ENCODE data around the gene PAIP1. TPM values are rescaled to one million over a fixed set of nuclear protein-coding genes. Genes with fewer than 3 reads are reported as not detected.

Gene PAIP1
- total and polyA plus RNA-seq, 4 experiments from 2014 or later: 36.0 to 48.9 (median 43.0) TPM

GRCh38 chr5:43530648-43531047, 26.2 kb downstream of the PAIP1 start:
- peaks cover 0 to 13% (median 5%) of the 10 kb centered on the region in 4 donors for H3K4me1 Mint-ChIP-seq
- Histone ChIP-seq H3K27me3 (ENCODE audit: insufficient read depth, low read length) (no peaks in the 10 kb centered on the region), H3K27ac (ENCODE audit: low read depth, low read length) (no peak overlapping the region), H3K4me3 (ENCODE audit: low read length in 2 of 2) (no peak overlapping the region), H3K36me3 (ENCODE audit: insufficient read depth, low read length) (peaks cover 51% of the 10 kb centered on the region), H3K9me3 (ENCODE audit: control insufficient read depth in 1 of 2, low read length in 2 of 2) (no peaks in the 10 kb centered on the region), H3K4me1 (ENCODE audit: insufficient read depth, low read length) (no peaks in the 10 kb centered on the region)
- DNase-seq: no peak
- no peak overlapping the region for H3K27ac Mint-ChIP-seq
- ChIA-PET POLR2A (ENCODE audit: partially characterized antibody) (no interaction called here), CTCF (ENCODE audit: partially characterized antibody) (no interaction called here)
- H3K4me3 Mint-ChIP-seq: no peak overlapping the region
- H3K36me3 Mint-ChIP-seq: peaks cover 61 to 69% of the 10 kb centered on the region in 2 donors
- intact Hi-C loops (cut with micrococcal nuclease): no loop called here
- no peaks in the 10 kb centered on the region for H3K27me3 Mint-ChIP-seq
- H3K9me3 Mint-ChIP-seq: no peaks in the 10 kb centered on the region

GRCh38 chr5:43523662-43524072, 33.2 kb downstream of the PAIP1 start:
- Histone ChIP-seq H3K36me3 (ENCODE audit: insufficient read depth, low read length) (peaks cover 23% of the 10 kb centered on the region), H3K9me3 (ENCODE audit: control insufficient read depth in 1 of 2, low read length in 2 of 2) (no peaks in the 10 kb centered on the region), H3K27me3 (ENCODE audit: insufficient read depth, low read length) (no peaks in the 10 kb centered on the region), H3K27ac (ENCODE audit: low read depth, low read length) (no peak overlapping the region), H3K4me3 (ENCODE audit: low read length in 2 of 2) (no peak overlapping the region), H3K4me1 (ENCODE audit: insufficient read depth, low read length) (no peaks in the 10 kb centered on the region)
- Mint-ChIP-seq H3K4me1 (peaks cover 0 to 6% (median under 1%) of the 10 kb centered on the region in 4 donors), H3K9me3 (no peaks in the 10 kb centered on the region), H3K4me3 (no peak overlapping the region), H3K27ac (peak overlapping the region in 2 of 7 donors; percentile 31 to 32), H3K27me3 (no peaks in the 10 kb centered on the region), H3K36me3 (peaks cover 39 to 43% of the 10 kb centered on the region in 2 donors)
- ChIA-PET CTCF (ENCODE audit: partially characterized antibody) (interaction anchor here (0.8 kb wide), 1 partner anchor 40 kb away, joined by 3 read pairs; the partner anchor contains the start of gene TMEM267), POLR2A (ENCODE audit: partially characterized antibody) (interaction anchor here (1.3 to 2.0 kb wide), 2 partner anchors 32 to 40 kb away, joined by 6 to 9 read pairs; partner anchors contain the start of gene TMEM267)
- intact Hi-C loops (cut with micrococcal nuclease): no loop called here
- DNase-seq: no peak

GRCh38 chr5:43520615-43521014, 36.3 kb downstream of the PAIP1 start:
- H3K27ac Mint-ChIP-seq: peak overlapping the region in 2 of 7 donors; percentile 3 to 44
- Histone ChIP-seq H3K4me3 (ENCODE audit: low read length in 2 of 2) (no peak overlapping the region), H3K4me1 (ENCODE audit: insufficient read depth, low read length) (peaks cover 4% of the 10 kb centered on the region), H3K9me3 (ENCODE audit: control insufficient read depth in 1 of 2, low read length in 2 of 2) (no peaks in the 10 kb centered on the region), H3K36me3 (ENCODE audit: insufficient read depth, low read length) (peaks cover 14% of the 10 kb centered on the region), H3K27ac (ENCODE audit: low read depth, low read length) (no peak overlapping the region), H3K27me3 (ENCODE audit: insufficient read depth, low read length) (no peaks in the 10 kb centered on the region)
- peaks cover 24% of the 10 kb centered on the region in 2 donors for H3K36me3 Mint-ChIP-seq
- H3K4me3 Mint-ChIP-seq: no peak overlapping the region
- CTCF ChIA-PET (ENCODE audit: partially characterized antibody): no interaction called here
- intact Hi-C loops (cut with micrococcal nuclease): no loop called here
- H3K4me1 Mint-ChIP-seq: peaks cover 3 to 10% (median 4%) of the 10 kb centered on the region in 4 donors
- POLR2A ChIA-PET (ENCODE audit: partially characterized antibody): interaction anchor here (1.2 kb wide), 1 partner anchor 36 kb away, joined by 3 read pairs; no protein-coding TSS in a partner anchor
- no peaks in the 10 kb centered on the region for H3K27me3 Mint-ChIP-seq
- no peak for DNase-seq
- no peaks in the 10 kb centered on the region for H3K9me3 Mint-ChIP-seq

- no peaks in the 10 kb centered on the region for H3K27me3 ChIP-seq (ENCODE audit: insufficient read depth, low read length)
- Mint-ChIP-seq H3K36me3 (peaks cover 0 to 5% of the 10 kb centered on the region in 2 donors), H3K27me3 (no peaks in the 10 kb centered on the region), H3K4me1 (peaks cover 23 to 35% (median 28%) of the 10 kb centered on the region in 4 donors), H3K4me3 (peak overlapping the region; percentile 90 to 97 (median 94)), H3K27ac (peak overlapping the region; percentile 17 to 98 (median 95)), H3K9me3 (no peaks in the 10 kb centered on the region)
- intact Hi-C loops (cut with micrococcal nuclease): loop anchor here (1.0 to 2.0 kb wide), 5 partner anchors 31 to 394 kb away; partner anchors contain the start of genes HMGCS1, NNT and PAIP1
- DNase-seq: no peak
- H3K9me3 ChIP-seq (ENCODE audit: control insufficient read depth in 1 of 2, low read length in 2 of 2): no peaks in the 10 kb centered on the region
- H3K36me3 ChIP-seq (ENCODE audit: insufficient read depth, low read length): no peaks in the 10 kb centered on the region
- ChIA-PET CTCF (ENCODE audit: partially characterized antibody) (interaction anchor here (0.9 to 2.2 kb wide), 2 partner anchors 30 to 31 kb away, joined by 3 to 19 read pairs; partner anchors contain the start of gene TMEM267), POLR2A (ENCODE audit: partially characterized antibody) (interaction anchor here (0.7 to 4.8 kb wide), 8 partner anchors 10 to 520 kb away, joined by 3 to 112 read pairs (median 6); partner anchors contain the start of genes HMGCS1, NNT and TMEM267)
- peaks cover 25% of the 10 kb centered on the region for H3K4me1 ChIP-seq (ENCODE audit: insufficient read depth, low read length)
- peak overlapping the region; percentile 76 for H3K27ac ChIP-seq (ENCODE audit: low read depth, low read length)
- peak overlapping the region; percentile 54 to 92 for H3K4me3 ChIP-seq (ENCODE audit: low read length in 2 of 2)
These were observed 41.2 kb downstream of the PAIP1 start for GRCh38 chr5:43515678-43516048.

GRCh38 chr5:43514816-43515677, 41.8 kb downstream of the PAIP1 start, which contains the start of gene C5orf34:
TSS of gene C5orf34 (minus strand) at chr5:43515148. CDS start at chr5:43509339, 5,809 bp downstream.
- ChIA-PET POLR2A (ENCODE audit: partially characterized antibody) (interaction anchor here (0.6 to 4.8 kb wide), 15 partner anchors 11 to 624 kb away, joined by 3 to 112 read pairs (median 4); partner anchors contain the start of genes HMGCS1, NNT, TMEM267 and ZNF131), CTCF (ENCODE audit: partially characterized antibody) (interaction anchor here (0.9 to 2.2 kb wide), 2 partner anchors 29 to 31 kb away, joined by 3 to 19 read pairs; partner anchors contain the start of gene TMEM267)
- peaks cover 25% of the 10 kb centered on the region for H3K4me1 ChIP-seq (ENCODE audit: insufficient read depth, low read length)
- H3K4me3 ChIP-seq (ENCODE audit: low read length in 2 of 2): peak within 1 kb of the TSS; percentile 54 to 92
- no peaks in the 10 kb centered on the region for H3K27me3 ChIP-seq (ENCODE audit: insufficient read depth, low read length)
- no peaks in the 10 kb centered on the region for H3K9me3 Mint-ChIP-seq
- peak within 1 kb of the TSS; percentile 90 to 97 (median 94) for H3K4me3 Mint-ChIP-seq
- peaks cover 0 to 5% of the 10 kb centered on the region in 2 donors for H3K36me3 Mint-ChIP-seq
- H3K27ac ChIP-seq (ENCODE audit: low read depth, low read length): peak within 1 kb of the TSS; percentile 76
- no peaks in the 10 kb centered on the region for H3K27me3 Mint-ChIP-seq
- peak within 1 kb of the TSS; percentile 90 to 98 (median 95) for H3K27ac Mint-ChIP-seq
- H3K36me3 ChIP-seq (ENCODE audit: insufficient read depth, low read length): no peaks in the 10 kb centered on the region
- peak; percentile 90 to 93 (median 91) for DNase-seq
- H3K9me3 ChIP-seq (ENCODE audit: control insufficient read depth in 1 of 2, low read length in 2 of 2): no peaks in the 10 kb centered on the region
- H3K4me1 Mint-ChIP-seq: peaks cover 22 to 35% (median 27%) of the 10 kb centered on the region in 4 donors
- intact Hi-C loops (cut with micrococcal nuclease): loop anchor here (1.0 to 2.0 kb wide), 5 partner anchors 31 to 394 kb away; partner anchors contain the start of genes HMGCS1, NNT and PAIP1

GRCh38 chr5:43514471-43514815, 42.4 kb downstream of the PAIP1 start:
- Mint-ChIP-seq H3K9me3 (no peaks in the 10 kb centered on the region), H3K27me3 (no peaks in the 10 kb centered on the region), H3K4me1 (peaks cover 22 to 35% (median 27%) of the 10 kb centered on the region in 4 donors), H3K36me3 (peaks cover 0 to 5% of the 10 kb centered on the region in 2 donors), H3K4me3 (peak overlapping the region; percentile 90 to 97 (median 94)), H3K27ac (peak overlapping the region; percentile 90 to 98 (median 95))
- no peaks in the 10 kb centered on the region for H3K36me3 ChIP-seq (ENCODE audit: insufficient read depth, low read length)
- no peaks in the 10 kb centered on the region for H3K27me3 ChIP-seq (ENCODE audit: insufficient read depth, low read length)
- no peak for DNase-seq
- CTCF ChIA-PET (ENCODE audit: partially characterized antibody): interaction anchor here (2.2 kb wide), 1 partner anchor 30 kb away, joined by 19 read pairs; the partner anchor contains the start of gene TMEM267
- H3K27ac ChIP-seq (ENCODE audit: low read depth, low read length): peak overlapping the region; percentile 76
- H3K4me3 ChIP-seq (ENCODE audit: low read length in 2 of 2): peak overlapping the region; percentile 54 to 92
- peaks cover 25% of the 10 kb centered on the region for H3K4me1 ChIP-seq (ENCODE audit: insufficient read depth, low read length)
- intact Hi-C loops (cut with micrococcal nuclease): loop anchor here (2.0 kb wide), 1 partner anchor 88 kb away; the partner anchor contains the start of gene NNT
- POLR2A ChIA-PET (ENCODE audit: partially characterized antibody): interaction anchor here (0.6 to 4.8 kb wide), 12 partner anchors 30 to 624 kb away, joined by 3 to 112 read pairs (median 4); partner anchors contain the start of genes HMGCS1, NNT, TMEM267 and ZNF131
- H3K9me3 ChIP-seq (ENCODE audit: control insufficient read depth in 1 of 2, low read length in 2 of 2): no peaks in the 10 kb centered on the region

Measured in CD4-positive, alpha-beta memory T cell (primary cell).